CD4-positive, alpha-beta T cell treated with Interleukin-17A for 1 hour (primary cell): Measurements from ENCODE around the gene TLE2.
A peak's percentile ranks its signal among the peaks of the same experiment; 100 is the strongest.

Source experiments
- DNase-seq: peaks from one replicate; pipeline ENCODE4 v3.0.0-alpha.2; 2020

The TLE2 gene

DNA sequence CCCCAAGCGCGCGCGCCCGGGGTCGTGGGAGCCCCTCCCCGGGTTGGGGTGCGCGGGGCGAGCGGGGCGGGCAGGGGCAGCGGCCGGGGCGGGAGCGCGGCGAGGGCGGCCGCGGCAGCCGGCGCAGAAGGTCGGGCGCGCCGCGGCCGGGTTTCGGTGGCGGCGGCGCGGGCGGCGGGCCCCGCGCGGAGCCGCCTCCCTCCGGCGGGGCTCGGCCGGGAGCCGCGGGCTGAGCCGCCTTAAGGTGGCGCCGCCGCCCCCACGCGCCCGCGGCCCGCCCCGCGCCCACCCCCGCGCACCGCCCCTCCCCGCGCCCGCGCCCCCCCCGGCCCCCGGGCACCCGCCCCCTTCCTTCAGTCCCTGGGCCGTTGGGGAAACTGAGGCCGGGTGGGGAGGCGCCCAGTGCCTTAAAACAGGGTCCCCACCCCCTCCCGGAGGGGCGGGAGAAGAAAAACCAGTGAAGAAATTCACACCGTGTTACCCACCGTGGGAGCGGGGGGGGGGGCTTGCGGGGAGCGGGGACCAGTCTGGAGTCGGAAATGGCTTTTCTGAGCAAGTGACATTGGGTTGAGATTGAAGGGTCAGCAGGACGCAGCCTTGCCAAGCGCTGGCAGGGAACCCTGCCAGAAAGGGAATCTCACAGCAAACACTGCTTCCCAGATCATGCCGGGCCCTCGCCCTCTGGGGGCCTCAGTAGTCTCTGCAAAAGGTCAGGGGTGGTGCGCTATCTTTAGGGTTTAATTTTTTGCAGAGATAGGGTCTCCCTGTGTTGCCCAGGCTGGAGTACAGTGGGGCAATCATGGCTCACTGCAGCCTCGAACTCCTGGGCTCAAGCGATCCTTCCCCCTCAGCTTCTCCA is at the start of gene TLE2:
TSS of gene TLE2 (minus strand) at position 216 of the 859 bp plus-strand sequence. CDS start 376 bp downstream, outside the sequence.
- DNase-seq: no peak

- peak; percentile 78 for DNase-seq
These were observed 46.7 kb upstream of the TLE2 start for GRCh38 chr19:3075605-3076431.

DNA sequence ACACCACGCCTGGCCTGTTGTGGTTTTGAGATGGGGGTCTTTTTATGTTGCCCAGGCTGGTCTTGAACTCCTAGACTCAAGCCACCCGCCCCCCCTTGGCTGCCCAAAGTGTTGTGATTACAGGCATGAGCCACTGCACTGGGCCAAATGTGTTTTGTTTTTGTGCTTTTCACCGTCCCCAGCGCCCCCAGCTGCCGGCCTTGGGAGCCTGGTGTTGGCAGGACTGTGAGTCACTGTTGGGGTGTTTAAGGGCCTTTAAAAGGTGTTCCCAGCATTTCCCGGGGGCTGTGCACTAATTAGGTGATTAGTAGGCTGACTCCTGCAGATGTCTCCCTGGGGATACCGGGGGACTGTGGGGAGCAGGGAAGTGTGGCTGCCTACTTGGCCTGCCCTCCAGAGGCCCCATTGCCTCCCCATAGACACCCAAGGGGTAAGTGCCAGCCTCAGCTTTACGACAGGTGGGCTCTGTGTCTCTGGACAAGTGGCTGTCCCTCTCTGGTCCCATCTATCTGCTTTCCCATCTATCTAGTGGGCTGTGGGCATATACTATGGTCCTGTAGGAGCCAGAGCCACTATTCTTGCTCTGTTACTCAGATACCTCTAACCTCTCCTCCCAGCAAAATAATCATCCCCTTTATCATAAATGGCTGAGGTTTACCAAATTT is 45.0 kb upstream of the TLE2 start:
- DNase-seq: no peak

- no peak for DNase-seq
These were observed 44.1 kb upstream of the TLE2 start for GRCh38 chr19:3073159-3073563.

DNA sequence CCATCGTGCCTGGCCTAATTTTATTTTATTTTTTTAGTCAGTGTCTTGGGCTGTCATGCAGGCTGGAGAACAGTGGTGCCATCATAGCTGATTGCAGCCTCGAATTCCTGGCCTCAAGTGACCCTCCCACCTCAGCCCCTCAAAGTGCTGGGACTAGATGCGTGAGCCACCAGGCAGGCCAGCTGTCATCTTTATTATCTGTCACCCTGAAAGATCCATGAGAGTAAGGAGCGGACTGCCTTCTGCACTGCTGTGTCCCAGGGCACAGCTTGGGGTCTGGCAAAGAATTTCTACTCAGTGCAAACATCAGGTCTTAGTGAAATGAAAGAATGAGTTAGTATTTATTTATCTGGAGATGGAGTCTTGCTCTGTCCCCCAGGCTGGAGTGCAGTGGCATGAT is 42.7 kb upstream of the TLE2 start:
- no peak for DNase-seq

- DNase-seq: no peak
These were observed 39.0 kb upstream of the TLE2 start for GRCh38 chr19:3068071-3068470.

GRCh38 chr19:3067563-3067962 is 38.5 kb upstream of the TLE2 start:
- no peak for DNase-seq

DNA sequence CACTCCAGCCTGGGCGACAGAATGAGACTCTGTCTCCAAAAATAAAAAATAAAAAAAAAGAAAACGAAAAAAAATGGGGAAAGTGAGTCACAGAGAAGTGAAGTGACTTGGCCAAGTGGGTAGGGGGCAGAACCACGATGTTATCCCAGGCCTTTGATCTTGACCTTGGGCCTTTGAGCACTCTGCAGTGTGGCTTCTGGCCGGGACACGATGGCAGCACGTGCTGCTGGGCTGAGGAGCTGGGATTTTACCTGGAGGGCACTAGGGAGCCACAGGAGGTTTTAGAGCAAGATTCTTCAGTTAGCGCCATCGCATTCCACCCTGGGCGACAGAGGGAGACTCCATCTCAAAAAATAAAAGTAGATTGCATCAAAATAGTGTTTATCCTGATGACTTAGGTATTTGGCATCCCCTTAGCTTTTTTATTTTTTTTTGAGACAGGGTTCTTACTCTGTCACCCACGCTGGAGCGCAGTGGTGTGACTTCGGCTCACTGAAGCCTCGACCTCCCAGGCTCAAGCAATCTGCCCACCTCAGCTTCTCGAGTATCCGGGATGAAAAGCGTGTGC is 37.5 kb upstream of the TLE2 start:
- DNase-seq: no peak

DNA sequence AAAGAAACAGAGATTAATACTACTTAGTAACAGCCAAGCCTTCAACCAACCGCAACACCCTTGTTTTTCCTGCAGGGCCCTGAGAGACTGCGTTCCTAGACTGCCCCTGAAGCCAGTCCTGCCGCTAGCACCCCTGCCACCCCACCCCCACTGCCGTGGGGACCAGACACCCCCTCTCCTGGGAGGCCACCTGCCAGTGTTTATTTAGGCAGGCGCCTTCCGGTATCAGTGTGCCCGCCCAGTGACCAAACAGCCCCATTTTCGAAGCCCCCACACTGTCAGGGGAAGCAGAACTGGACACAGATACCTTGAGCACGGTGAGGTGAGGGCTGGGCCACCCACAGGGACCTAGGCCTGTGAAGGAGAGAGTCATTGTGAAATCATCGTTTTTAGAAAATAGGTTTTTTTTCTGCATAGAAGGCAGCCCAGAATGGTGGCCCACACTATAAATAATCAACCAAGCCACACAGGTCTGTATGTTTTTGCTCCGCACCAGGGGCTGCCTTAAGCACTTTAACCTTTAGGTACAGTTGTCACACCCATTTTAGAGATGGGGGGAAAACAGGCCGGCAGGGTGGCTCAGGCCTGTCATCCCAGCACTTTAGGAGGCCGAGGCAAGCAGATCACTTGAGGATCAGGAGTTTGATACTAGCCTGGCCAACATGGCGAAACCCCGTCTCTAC is 36.7 kb upstream of the TLE2 start:
- DNase-seq: no peak

- DNase-seq: no peak
These were observed 34.9 kb upstream of the TLE2 start for GRCh38 chr19:3064011-3064330.

DNA sequence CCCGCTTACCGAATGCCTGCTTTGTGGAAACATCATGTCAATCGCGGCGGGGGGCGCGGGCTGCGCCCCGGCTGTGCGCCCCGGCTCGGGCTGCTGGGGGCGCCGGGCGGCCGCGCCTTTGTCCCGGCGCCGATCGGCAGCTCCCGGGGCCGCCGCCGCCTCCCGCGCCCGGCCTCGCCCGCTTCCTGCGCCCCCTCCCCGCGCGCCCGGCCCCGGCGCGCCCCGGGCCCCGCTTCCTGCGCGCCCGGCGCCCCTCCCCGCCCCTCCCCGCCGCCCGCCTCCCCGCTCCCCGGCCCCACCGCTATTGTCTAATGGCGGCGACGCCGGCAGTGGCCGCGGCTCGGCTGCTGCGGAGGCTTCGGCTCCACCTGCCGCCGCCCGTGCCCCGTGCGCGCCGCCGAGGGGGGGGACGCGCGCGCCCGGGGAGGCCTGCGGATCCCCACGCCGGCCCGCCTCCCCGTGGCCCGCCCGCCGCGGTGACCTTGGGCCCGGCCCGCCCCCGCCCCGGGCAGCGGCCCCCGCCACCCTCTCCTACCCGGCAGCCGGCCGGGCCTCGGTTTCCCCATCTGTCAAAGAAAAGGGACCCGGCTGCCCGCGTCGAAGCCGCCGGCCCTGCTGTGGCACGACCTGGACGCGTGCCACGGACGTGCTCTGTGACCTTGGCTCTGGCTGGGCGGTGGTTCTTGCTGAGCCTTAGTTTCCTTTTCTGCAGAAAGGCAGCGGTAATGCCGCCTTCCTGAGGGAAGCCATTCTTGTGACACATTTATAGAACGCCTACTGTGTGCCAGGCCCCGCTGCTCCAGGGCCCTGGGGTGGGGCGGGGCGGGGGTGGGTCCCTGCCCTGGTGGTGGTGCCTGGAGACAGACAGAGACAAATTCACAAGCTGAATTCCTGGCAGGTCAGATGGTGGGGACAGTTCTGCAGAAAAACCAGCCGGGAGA is 33.4 kb upstream of the TLE2 start, which contains the start of gene TLE5:
TSS of gene TLE5 (minus strand) at position 331 of the 941 bp plus-strand sequence. CDS start at position 36, 295 bp downstream.
- peak; percentile 84 for DNase-seq

DNA sequence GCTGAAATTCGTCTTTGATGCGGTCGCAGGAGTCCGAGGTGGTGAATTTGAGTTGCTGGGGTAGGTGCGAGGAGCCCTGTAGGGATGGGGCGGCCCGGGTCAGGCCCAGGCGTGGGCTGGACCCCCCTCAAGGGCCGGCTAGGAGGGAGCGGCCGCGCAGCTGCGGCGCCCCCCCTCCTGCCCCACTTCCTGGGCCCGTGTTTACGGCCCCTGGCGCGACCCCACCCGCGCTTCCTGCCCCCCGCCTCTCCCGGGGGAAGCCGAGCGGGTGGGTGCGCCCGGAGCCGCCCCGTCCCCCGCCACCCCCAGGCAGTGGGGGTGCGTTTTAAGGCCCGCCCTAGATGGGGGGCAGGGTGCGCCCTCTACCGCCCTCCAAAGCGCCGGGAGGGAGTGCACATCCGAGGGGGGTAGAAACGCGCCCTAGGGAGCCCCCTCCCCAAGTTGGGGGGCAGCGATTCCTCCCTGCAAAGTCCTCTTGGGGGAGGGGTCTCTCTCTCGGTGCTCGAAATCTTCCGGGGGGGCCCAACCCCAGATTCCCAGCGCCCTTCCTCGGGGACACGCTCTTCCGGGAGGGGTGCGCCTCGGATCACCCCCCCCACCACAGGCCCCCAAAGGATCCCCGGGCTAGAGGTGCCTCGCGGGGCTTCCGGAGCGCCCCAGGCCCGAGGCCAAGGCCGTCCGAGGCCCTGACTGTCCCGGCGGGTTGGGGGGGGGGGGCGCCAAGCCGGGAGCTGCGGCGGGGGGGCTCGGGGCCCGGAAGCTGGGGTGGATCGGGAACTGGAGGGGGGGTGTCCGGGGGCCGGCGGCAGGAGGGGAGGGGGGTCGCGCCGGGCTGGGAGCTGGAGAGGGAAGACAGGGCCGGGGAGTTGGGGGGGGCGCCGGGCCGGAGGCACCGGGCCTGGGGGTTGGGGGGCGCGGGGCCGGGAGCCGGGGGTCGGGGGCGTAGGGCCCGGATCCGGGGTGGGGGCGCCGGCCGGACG is 32.4 kb upstream of the TLE2 start:
- peak; percentile 85 for DNase-seq

GRCh38 chr19:3060857-3061181 is 31.7 kb upstream of the TLE2 start:
- no peak for DNase-seq

DNA sequence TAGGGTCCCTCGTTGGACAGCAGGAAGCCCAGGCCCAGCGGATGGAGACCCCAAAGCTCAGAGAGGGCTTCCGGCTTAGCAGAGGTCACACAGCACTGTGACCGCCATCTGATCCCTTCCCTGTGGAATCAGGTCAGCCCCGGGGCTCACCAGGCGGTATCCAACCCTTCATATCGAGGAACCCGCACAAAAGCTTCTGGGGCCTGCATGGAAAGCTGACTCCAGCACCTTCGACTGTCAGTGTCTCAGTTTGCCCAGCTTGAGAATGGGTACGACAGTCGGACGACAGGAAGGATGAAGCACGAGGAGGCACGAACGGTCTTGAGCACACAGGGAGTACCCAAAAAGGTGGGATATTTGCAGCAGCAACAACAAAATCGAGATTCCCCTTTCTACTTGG is 30.6 kb upstream of the TLE2 start:
- DNase-seq: no peak

DNA sequence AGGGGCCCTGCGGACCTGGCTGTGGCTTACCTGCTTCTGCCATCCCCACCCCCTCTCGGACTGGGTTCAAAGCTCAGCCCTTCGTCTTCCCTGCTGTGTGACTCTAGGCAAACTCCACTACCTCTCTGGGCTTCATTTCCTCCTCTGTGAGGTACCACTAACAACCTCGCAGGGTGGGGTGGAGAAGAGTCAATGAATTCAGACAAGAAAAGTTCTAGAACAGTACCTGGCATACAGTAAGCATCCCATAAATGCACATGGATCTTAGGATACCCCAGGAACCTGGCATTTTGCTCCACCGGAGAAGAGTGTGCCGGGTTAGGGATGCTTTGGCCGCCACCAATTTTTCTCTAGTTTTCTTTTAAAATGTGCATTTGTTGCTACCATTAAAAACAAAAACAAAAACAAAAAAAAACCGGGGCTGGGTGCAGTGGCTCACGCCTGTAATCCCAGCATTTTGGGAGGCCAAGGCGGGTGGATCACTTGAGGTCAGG is 29.8 kb upstream of the TLE2 start:
- DNase-seq: no peak

DNA sequence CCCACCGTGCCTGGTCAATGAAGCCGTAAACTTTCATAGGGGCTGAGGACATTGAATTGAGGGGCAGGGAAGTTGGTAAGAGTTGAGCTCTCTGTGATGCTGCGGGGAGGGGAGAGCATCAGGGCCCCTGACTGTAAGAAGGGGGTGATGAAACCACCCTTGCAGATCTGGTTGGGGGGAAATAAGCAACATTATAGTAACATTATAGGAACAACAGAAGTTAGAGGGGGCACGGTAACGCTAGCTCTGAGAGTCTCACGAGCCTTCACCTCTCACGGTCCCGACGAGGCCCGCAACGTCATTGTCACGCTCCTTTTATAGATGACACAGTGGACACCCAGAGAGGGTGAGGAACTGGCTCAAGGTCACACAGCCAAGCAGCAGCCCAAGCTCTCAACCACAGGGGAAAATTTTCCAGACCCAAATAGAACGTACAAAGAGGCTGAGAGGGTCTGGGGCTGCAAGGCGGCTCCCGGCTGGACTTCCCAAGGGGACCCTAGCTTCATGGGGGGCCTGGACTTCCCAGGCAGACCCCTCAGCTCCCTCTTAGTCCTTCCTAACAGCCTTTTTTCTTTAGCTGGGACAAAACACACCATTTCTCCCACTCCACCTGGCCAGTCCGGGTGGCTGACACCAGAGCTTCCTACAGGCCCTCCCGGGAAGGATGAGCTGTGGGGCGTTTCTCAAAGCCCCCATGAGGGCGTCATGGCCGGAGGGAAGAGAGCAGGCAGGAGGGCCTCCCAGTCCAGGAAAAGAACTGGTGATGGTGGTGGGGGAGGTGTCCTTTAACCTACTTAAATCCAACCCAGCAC is 29.1 kb upstream of the TLE2 start:
- no peak for DNase-seq

DNA sequence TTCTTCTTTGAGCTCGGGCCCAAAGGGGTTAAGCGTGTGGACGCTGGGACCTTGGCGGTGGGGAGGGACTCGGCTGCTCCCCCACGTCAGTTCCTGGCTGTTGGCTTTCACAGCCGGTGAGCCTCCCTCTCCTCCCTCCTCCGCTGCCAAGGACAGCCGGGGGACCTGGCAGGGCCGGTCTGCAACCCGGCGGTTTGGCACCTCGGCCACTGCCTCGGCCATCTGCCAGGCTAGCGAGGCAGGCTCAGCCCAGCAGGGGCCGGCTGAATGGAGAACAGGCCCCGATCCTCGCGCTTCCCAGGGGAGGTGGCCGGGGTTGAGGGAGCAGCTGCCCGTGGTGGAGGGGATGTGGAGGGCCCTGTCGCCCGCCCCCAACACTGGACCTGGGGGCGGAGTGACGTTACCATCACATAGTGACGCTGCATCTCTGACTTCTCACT is 28.2 kb upstream of the TLE2 start:
- no peak for DNase-seq

DNA sequence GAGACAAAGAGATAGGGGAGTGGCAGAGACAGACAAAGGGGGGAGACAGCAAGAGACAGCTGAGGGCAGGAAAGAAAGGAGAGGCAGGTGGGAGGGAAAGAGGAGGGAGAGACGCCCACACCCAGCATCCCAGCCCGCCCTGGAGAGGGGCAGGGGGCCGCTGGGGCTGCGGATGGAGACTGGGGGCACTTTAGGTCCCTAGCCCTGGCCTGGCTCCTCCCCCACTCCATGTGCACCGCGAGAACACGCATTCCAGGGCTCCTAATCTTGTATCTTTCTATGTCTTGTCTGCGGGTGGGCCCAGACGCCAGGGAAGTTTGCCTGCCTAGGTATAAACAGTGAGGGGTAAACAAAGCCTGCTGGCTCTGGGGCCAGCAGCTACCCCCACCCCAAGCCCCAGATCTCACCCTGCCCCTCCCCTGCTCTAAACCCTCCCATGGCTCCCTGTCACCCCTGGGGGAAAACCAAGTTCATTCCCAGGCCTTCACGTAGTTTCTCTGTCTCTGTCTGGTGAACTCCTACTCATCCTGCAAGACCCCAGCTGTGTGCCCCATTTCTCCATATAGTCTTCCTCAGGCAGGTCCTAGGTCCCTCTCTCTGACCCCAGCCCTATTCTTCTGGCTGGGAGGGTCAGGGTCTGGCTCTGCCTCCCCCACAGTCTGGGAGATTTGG is 27.5 kb upstream of the TLE2 start:
- no peak for DNase-seq
